ENCODE results near the gene PELI1.

PELI1 gene, protein sequence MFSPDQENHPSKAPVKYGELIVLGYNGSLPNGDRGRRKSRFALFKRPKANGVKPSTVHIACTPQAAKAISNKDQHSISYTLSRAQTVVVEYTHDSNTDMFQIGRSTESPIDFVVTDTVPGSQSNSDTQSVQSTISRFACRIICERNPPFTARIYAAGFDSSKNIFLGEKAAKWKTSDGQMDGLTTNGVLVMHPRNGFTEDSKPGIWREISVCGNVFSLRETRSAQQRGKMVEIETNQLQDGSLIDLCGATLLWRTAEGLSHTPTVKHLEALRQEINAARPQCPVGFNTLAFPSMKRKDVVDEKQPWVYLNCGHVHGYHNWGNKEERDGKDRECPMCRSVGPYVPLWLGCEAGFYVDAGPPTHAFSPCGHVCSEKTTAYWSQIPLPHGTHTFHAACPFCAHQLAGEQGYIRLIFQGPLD

DNA sequence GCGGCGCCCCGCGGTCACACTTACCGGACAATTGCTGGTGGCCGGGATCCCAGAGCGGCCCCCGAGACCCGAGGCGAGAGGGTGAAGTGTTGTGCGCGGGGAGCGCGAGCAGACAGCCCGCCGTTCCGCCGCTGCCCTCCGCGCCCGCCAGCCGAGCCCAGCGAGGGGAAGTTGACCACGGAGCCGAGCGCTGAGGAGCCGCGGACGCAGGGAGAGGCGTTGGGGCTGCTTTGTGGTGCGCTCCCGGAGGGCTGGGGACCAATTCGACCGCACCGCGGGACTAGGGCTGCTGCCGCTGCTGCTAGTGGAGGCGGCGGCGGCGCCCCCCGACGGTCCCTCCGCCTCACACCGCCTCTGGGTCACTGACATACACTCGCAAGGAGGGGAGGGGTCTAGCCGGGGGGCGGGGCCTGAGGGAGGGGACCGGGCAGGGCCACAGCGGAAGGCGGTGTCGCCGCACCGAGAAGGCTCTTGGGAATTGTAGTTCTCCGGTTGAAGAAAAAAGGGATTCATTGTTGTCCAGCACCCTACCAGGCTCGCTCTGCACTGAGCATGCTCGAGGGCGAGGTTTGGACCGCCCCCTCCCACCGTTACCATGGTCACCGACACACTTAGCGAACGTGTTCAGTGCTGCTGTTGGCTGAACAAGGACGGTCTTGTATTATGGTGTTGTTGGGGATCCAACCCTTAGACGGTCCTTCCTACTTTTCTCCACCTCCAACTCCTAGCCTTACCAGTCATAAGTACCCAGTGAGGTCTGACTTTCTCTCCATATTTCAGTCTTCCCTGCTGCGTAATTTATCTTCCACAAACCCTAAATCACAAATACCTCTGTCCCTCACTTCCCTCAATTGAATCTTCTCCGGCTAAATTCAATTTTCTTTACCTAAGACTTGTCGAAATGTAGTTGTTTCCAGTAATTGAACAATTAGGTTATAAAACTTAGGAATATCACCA lies at the start of gene PELI1:
Gene PELI1, minus strand, starts transcription at position 364 of the 957 bp plus-strand sequence. CDS start 36,110 bp downstream, outside the sequence.
- DNase-seq (ENCODE audit: low spot score) = peak; percentile 97

DNA sequence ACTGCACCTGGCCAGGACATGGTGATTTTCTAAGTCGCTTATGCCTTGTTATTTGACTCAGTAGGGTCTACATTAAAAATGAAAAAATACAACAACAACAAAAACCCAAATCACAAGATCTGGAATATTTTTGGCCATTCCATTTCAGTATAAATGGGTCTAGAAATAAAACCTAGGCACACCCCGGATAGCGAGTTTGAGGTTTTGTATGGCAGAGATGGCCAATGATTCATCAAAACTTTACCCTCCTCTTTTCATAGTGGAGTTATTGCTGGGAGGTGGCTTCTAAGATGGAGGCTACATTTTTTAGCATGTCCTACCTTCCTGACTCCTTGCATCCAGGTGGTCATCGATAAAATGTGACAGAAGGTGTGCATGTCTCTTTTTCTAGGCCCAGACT lies 49.3 kb upstream of the PELI1 start:
- no peak for DNase-seq (ENCODE audit: low spot score)

DNA sequence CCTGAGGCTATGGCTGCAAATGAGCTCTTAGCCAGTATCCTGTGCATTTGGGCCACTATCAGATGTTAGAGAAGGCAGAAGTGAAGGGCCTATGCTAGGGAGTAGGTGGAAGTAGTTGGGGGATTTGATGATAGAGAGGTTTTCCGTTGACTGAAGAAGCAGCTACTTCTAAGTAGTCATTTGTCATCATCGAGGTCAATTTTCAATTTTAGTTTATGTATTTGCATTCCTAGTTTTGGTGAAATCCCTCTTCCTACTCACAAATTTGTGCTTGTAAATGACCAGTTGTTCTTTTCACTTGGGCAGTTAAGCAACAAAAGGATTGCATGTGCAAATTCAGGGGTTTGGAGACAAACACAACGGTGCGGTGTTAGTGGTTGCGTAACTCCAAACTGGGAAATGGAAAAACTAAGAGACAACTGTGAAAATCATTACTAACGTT lies 48.5 kb upstream of the PELI1 start:
- no peak for DNase-seq (ENCODE audit: low spot score)

DNA sequence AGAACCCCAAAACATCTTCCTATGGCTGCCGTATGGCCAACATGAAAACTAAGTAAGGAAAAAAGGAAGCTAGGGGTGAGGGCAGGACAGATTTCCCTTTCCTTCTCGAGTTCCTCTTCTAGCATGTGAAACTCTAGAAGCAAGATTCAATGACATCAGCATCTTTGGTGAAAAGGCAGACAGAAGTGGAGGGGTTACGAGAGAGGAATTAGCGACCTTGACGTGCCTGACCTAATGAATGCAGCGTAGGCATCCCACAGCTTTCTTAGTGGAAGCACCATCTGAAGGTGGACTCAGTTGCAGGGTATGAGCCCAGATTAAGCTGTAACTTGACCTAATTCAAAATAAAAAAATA lies 47.9 kb upstream of the PELI1 start:
- no peak for DNase-seq (ENCODE audit: low spot score)

DNA sequence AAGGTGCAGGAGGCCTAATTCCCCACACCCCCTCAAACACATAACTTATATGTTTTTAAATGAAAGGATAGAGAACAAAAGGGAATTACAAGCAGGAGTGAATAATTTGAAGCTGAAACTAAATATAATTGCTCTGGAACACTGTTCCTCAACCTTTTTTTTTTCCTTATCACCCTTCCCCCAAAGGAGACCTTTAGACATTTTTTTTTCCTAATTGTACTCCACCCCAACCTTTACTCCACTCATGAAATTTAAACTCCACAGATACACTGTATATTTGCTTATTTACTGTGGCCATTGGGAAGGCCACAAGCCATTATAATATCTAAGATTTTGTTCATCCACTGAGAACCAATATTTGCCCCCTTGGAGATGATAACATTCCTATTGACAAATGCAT lies 45.4 kb upstream of the PELI1 start:
- no peak for DNase-seq (ENCODE audit: low spot score)

DNA sequence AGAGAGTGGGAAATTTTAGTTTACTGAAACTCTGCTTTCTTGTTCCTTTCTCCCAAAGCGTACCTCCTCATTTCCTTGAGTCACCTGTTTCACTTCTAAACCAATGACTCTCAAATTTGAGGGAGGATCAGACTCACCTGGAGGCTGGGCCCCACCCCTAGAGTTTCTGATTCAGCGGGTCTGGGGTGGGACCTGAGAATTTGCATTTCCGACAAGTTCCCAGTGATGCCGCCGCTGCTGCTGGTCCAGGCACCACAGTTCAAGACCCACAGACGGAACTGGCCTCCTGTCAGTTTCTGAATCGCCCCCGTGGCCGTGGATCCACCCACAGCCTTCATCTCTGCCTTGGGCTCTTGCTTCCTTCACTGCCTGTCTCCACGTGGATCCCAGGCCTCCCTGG lies 44.9 kb upstream of the PELI1 start:
- no peak for DNase-seq (ENCODE audit: low spot score)

DNA sequence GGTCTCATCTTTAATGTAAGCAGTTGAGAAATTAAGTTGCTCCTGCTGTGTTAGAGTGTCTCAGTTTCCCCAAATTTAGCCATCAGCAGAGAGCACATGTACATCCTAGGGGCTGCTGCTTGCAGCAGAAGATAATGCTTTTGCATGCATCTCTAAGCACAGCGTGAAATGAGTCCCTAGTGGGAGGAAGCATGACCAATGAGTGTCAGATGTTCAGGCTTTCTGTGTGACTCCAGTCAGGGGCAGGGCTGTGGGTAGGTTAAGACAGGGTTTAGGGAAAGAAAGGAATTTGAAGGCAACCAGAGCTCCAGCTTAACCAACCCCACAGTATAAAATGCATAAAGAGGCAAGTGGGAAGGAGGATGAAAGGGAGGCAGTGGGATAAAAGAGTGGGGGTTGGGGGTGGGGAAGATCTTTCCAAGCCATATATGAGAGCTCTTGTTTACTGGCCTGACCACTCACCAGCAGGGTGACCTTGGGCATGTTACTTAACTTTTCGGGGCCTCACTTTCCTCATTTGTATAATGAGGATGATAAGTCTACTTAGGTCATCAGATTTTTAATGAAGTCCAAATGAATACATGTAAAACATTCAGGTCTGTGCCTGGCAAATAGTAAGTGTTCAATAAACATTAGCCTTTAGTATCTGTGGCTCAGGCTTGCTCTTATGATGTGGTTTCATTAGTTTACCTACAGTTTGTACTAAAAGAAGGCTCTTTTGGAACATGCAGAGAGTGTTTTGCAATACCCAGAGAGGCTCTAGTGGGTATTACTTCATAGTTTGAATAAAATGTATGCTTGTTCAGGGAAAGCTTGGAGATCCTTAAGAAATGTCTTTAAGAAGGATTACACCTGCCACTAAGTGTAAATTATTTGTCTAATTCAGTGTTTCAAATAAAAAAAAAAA lies 42.7 kb upstream of the PELI1 start:
- no peak for DNase-seq (ENCODE audit: low spot score)

DNA sequence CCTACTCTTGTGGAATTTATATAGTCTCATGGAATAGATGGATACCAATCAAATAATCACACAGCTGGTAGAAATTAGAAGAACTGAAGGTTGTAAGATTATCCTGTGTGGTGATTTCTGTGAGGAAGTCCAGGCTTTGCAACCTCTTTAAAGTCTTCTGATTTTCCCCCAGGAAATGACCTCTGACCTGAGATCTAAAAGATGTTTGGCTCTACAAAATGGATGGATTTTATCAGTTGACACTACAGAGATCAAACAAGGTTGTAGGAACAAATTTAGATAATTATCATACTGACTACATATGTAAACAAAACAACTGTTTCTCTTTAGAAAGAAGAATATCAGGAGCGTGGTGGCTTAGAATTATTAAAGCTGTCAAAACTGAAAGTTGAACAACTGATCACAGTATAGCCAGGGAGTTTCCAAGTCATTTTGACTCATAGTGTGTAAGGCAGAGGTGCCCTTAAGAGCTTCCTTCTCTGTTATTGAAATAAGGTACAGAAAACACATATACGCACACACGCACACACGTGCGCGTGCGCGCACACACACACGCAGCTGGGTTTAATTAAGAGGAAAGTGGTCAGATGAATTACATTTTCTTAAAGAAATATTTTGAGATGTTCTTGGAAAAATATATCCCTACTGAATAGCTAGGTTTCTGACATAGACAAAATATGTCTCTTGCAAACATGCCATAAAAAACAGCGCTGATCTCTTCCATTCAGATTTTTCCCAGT lies 35.5 kb upstream of the PELI1 start:
- peak; percentile 4 for DNase-seq (ENCODE audit: low spot score)

DNA sequence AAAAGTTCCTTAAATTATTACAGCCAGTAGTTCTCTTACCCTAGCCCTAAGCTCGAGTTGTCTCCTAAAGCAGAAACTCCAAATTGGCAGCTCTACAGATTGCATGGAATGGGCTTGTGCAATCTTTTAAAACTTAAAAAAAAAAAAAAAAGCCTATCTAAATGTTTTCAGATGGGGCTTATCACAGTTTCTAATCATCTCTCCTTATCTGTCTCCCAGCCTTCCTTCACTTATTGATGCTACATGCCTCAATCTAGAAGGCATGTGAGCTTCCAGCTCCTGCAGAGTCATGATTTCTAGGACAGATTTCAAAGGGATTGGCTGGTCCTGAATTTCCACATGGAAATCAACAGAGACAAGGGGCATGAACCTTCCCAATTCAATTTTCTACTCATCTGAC lies 33.1 kb upstream of the PELI1 start:
- no peak for DNase-seq (ENCODE audit: low spot score)

DNA sequence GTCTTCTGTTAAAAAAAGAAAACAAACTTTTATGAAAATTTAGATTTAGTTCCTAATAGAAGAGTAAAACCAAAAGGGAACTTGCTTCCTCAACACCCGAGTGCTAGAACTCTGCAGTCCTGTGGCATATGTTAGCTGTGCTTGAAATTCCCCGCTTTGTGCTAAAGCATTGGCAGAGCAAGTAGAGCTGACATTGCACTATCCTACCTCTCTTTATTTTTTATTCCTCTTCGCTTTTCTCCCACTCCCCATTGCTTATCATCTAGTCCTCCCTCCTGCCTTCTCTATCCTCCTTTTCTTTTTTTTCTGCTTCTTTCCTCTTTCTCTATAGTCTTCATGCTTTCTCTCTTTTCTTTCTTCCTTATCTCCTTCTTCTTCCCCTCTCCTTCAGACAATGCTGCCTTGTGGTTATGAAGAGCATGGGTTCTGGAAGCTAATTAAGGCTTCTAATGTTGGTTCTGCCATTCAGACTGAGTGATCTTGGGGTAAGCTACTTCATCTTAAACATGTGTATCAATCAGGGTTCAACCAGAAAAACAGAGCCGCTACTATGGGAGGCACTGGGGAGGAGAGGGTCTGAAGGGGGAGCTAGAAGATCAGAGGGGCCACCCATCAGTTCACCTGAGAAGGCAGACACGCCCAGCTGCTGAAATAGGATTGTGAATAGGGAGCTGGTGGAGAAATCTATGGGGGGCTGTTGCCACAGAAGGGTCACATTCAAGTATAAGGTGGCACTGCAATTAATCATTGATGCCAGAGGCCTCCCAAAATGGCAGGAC lies 31.4 kb upstream of the PELI1 start:
- no peak for DNase-seq (ENCODE audit: low spot score)

DNA sequence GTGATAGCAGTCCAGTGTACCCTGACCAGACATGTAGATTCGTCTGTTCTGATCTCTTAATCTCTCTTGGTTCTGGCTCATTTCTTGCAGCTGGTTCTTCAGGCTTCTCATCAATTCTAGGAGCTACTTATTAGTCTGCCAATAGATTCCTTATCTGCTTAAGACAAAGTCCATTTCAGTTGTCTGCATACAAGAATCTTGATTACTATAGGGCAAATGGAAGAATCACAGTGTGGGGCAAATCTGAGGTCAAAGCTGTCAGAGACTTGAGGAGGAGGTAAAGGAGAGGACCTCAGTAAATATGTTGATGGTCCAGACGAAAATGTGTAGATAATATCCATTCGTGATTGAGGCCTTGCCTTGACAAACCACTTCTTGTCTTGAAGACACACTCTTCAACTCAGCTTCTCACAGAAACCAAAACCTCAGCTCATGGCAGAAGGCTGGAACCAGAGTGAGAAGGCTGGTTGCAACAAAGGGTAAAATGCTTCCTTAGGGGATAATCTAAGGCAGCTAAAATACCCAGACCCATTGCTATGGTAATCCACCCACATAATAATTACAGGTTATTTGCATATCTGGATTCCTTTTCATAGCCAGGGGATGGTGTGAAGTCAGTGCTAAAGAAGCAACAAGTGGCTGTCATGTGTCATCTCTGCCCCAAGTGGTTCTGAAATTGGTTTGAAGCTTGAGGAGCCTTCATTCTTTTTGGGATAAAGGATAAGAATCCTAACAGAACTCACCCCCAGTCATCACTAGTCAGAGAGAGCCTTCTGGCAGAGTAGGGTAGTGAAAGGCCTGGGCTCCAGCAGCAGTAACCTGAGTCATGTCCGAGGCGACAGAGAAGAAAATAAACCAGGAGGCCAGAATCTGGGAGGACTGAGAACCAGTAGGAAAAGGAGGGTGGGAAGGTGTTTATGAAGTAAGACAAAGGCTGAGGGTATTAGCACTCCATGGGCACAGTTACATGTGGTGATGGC lies 29.2 kb upstream of the PELI1 start:
- DNase-seq (ENCODE audit: low spot score) = no peak

DNA sequence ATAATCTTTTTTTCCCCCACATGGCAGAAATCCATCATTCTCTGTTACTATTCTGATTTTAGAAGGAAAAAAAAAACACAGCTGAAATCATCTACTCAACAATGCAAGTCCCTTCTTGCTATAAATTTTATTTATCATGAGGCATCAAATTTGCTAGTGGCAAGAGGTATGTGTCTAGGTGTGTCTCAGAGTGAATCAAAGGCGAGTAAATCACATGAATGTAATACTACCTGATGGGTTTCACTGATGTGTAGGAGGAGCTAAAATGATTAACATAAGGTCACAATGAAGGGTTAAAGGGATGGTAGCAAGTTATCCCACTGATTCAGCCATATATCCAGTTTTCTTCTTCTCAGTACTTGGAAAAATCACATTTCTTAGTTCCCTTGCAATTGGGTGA lies 24.5 kb upstream of the PELI1 start:
- DNase-seq (ENCODE audit: low spot score) = no peak

DNA sequence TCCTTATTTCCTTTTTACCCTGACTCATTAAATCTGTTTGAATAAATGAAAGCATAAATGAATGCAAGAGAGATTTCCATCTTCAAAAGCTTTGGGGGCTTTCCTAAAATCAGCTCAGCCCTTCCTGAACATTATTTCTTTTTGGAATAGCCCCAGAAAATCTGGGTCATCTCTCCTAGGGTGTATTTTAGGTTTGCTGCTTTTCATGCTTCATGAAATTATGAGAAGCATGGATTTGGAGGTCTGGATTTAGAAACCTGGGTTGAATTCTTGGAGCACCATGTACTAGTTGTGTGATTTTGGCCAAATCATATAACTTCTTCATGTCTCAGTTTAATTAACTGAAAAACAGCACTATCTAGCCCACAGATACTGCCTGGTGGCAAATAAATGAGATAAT lies 24.0 kb upstream of the PELI1 start:
- DNase-seq (ENCODE audit: low spot score) = no peak

DNA sequence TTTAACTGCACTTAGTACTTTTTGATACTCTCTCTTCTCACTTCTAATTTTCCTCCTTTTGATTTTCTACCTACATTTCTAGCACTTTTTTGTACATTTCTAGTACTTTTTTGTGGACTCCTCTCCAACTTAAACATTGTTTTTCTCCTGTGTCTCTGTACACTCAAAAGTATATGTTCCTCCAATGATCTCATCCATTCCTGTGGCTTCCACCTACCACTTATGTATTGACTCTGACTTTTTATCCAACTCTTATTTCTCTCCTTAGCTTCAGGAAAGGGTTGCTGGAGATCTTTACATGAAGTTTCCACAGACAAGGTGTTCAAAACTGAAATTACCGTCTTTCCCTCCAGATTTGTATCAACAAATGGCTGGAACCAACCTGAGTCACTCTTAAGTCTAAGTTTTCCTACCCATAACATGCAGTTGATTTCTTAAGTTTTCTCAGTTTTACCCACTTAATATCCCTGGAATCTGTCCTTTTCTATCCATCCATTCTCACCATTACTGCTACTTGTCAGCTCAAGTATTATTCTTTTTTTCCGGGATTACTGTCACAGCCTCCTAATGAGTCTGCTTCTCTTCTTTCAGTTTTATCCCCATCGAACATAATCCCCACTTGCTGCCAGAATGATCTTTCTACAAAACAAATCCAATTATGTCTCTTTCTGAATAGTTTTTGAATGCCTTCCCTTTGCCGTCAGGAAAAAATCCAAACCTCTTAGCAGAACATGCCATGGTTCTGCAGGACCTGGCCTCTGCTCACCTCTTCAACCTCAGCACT lies 22.6 kb upstream of the PELI1 start:
- DNase-seq (ENCODE audit: low spot score) = no peak

DNA sequence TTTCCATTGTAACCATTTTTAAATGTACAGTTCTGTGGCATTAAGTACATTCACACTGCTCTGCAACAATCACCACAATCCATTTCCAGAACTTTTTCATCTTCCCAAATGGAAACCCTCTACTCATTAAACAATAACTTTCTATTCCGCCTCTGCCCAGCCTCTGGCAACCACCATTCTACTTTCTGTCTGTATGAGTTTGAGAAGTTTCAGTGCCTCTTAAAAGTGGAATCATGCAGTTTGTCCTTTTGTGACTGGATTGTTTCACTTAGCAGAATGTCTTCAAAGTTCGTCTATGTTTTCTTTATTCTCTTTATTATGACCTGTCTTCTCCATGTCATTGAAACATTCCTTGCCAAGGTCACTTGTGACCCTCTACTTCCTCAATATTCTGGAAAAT lies 22.0 kb upstream of the PELI1 start:
- no peak for DNase-seq (ENCODE audit: low spot score)

DNA sequence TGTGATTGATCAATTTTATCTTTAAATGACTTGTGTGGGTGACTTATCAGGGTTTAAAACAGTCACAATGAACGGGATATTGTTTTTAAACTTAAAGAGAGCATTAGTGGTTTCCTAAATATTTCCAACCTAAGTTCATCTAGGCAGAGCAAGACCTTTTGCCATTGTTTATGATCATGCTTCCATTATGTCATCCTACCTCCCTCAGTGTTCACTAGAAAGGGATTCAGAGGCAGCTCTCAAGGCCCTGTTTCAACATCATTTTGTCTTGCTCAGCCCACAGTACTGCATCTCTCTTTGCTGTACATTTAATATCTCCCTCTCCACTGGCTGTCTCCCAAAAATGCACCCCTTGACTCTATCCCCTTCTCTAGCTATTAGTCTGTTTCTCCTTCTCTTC lies 21.5 kb upstream of the PELI1 start:
- no peak for DNase-seq (ENCODE audit: low spot score)

DNA sequence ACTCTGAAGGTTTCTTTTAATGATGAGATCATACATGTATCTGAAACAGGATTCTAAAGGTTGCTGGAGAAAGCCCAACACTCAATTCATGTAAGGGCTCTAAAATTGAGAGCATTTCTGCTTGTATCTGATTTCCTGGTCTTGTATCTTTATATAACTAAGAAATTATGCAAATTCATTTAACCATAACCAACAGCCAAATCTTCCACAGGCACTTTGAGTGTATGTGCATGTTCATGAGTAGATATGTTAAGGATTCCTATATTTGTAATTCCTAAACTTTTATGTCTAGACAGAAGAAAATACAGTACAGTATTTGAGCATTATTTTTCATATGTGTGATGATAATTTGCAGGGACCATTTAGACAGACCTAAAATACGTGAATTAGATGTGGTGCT lies 20.4 kb upstream of the PELI1 start:
- no peak for DNase-seq (ENCODE audit: low spot score)

DNA sequence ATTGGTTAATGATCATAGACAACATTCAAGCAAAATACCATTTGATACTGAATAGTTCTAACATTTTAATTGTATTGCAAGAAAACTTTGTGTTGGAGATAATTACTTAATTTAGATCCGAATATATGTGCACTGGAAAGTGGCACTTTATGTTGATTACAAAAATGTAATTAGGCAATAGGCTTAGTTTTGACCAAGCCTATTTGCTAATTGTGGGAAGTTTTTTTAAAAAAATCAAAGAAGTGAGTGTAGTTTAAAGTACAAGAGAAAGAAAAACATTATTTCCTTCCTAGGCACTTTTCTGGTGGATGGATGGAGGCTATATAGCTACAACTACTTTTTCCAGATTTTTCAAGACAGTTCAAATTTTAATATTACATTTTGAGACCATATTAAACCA lies 18.3 kb upstream of the PELI1 start:
- no peak for DNase-seq (ENCODE audit: low spot score)

DNA sequence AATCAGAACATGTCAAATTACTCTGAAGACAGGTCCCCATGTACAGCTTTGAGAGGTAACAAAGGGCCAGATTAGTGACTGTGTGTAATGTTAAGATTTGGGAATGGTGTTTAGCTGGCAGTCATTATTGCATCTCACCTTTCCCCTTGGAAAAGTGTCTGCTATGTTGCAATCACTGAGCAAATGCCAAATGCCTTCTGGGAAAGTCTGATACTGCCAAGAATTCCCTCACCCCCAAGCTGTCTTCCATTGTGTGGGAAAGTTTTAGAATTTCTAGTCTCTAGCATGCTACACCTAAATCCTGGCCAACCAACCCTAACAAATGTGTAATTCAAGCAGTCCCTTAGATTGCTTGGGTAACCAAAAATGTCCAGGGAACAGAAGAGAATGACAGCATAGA lies 13.6 kb upstream of the PELI1 start:
- DNase-seq (ENCODE audit: low spot score) = no peak
